ENCODE data around the gene SLC26A11.

SLC26A11 gene

DNA sequence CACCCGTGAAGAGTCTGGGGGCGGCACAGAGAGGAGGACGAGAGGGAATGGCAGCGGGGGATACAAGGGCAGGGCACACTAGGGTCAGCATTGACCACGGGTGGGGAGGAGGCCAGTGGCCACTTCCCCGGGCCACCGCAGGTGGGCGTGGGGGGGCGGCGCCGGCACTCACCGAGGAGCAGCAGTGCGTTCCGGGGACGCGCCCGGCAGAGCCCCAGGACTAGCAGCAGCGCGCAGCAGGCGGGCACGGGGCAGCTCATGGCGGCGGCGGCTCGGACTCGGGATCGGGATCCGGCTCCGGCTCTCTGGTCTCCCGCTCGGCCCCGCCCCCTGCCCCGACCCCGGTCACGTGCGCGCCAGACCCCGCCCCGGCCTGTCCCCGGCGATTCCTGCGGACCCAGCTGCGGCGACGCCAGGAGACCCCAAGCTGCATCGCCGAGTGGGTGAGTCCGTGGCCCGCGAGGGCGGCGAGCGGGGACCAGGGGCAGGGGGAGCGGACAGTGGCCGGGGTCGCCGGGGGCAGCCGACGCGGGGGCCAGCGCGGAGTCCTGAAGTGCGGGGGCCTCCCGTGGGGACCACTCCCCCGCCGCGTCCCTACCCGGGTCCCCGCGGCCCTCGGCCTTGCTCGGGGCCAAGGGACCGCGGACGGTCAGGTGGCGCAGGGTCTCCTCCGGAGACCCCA is at the start of gene SLC26A11, which contains the start of gene SGSH:
Gene SLC26A11, plus strand, starts transcription at position 374 of the 682 bp plus-strand sequence. CDS start 1,134 bp downstream, outside the sequence.
Gene SGSH, minus strand, starts transcription at position 280 of the 682 bp plus-strand sequence. Its CDS starts 20 bp downstream, at position 260.
- DNase-seq (ENCODE audit: low spot score), result peak; percentile 87

DNA sequence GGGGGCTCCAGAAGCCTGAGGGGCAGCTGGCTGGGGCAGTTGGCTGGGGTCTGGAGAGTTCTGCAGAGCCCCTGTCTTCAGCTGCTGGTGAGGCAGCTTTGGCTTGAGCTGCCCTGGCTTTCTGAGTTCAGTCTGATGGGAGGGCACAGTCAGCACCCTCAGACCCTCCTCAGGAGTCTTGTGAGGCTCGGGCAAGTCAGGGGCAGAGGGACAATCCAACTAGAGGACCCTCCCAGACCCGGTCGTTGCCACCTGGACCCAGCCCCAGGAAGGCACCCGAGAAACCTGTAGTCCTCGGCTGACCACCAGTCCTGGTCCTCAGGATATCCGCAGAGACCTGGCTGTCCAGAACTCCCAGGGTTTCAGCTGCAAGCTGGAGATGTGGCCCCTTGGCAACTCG is 48.5 kb upstream of the SLC26A11 start:
- DNase-seq (ENCODE audit: low spot score), result no peak

DNA sequence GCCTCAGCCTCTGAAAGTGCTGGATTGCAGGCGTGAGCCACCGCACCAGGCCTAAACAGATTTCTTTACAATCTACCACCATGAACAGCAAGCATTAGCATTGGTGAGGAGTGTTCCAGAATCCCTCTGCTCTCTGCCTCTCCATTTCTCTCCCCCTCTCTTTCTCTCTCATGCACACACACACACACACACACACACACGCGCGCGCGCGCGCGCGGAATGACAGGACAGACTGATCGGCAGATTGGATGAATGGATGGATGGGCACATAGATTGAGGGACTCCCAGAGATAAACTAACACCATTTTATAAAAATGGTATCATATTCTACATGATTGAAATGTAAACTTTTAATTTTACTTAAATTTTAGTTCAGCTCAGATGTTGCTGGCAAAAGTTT is 47.1 kb upstream of the SLC26A11 start:
- no peak for DNase-seq (ENCODE audit: low spot score)

GRCh38 chr17:80173916-80174315 is 46.3 kb upstream of the SLC26A11 start:
- no peak for DNase-seq (ENCODE audit: low spot score)

- DNase-seq (ENCODE audit: low spot score), result no peak
Observed at GRCh38 chr17:80176757-80177156, 43.5 kb upstream of the SLC26A11 start.

- no peak for DNase-seq (ENCODE audit: low spot score)
Observed at GRCh38 chr17:80177986-80178595, 42.1 kb upstream of the SLC26A11 start.

- DNase-seq (ENCODE audit: low spot score), result no peak
Observed at GRCh38 chr17:80180192-80180591, 40.0 kb upstream of the SLC26A11 start.

DNA sequence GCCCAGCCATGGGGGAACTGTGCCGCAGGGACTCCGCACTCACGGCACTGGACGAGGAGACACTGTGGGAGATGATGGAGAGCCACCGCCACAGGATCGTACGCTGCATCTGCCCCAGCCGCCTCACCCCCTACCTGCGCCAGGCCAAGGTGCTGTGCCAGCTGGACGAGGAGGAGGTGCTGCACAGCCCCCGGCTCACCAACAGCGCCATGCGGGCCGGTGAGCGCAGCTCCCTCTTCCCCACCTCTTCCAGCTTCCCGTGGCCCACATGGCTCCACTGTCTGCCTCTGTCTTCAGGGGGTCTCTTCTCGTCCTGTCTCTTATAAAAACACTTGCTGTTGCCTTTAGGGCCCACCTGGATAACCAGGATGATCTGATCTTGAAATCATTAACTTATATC is 38.8 kb upstream of the SLC26A11 start:
- no peak for DNase-seq (ENCODE audit: low spot score)

- DNase-seq (ENCODE audit: low spot score), result no peak
Observed at GRCh38 chr17:80182118-80182844, 37.9 kb upstream of the SLC26A11 start.

GRCh38 chr17:80182845-80183223 is 37.4 kb upstream of the SLC26A11 start:
- DNase-seq (ENCODE audit: low spot score), result no peak

GRCh38 chr17:80183581-80184422 is 36.4 kb upstream of the SLC26A11 start:
- DNase-seq (ENCODE audit: low spot score), result no peak

GRCh38 chr17:80184423-80184714 is 35.9 kb upstream of the SLC26A11 start:
- no peak for DNase-seq (ENCODE audit: low spot score)

GRCh38 chr17:80185968-80186367 is 34.3 kb upstream of the SLC26A11 start:
- no peak for DNase-seq (ENCODE audit: low spot score)

DNA sequence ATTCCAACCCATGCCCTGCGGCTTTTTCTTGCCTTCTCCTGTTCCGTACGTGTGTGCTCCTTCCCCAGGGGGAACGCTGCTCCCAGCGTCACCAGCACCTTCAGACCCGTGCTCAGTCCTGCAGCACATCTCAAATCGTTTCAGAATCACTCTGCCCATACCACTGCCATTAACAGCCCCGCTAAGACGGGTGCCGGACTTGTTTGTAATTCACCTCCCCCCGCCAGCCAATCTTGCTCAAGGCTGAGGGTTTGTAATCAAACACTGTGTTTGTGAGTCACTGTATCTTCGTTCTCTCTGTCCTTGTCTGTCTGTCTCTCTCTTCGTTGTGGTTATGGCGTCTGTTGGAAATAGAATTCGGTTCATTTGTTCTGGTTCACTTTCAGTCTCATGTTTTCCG is 33.1 kb upstream of the SLC26A11 start:
- no peak for DNase-seq (ENCODE audit: low spot score)

GRCh38 chr17:80187515-80187941 is 32.7 kb upstream of the SLC26A11 start:
- no peak for DNase-seq (ENCODE audit: low spot score)

DNA sequence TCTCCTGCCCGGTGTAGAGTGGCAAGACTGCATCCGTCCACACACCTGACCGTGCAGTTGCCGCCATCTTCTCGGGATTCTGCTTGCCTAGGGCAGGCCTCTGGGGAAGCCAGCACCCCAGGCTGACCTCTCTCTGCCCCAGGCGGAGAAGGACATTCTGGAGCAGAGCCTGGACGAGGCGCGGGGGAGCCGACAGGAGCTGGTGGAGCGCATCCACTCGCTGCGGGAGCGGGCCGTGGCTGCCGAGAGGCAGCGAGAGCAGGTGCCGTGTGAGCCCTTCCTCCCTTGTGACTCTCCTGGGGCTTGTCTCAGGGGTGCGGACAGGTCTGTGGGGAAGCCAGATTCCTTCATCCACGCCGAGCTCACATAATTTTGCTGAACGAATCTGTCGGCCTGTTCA is 30.6 kb upstream of the SLC26A11 start:
- no peak for DNase-seq (ENCODE audit: low spot score)

DNA sequence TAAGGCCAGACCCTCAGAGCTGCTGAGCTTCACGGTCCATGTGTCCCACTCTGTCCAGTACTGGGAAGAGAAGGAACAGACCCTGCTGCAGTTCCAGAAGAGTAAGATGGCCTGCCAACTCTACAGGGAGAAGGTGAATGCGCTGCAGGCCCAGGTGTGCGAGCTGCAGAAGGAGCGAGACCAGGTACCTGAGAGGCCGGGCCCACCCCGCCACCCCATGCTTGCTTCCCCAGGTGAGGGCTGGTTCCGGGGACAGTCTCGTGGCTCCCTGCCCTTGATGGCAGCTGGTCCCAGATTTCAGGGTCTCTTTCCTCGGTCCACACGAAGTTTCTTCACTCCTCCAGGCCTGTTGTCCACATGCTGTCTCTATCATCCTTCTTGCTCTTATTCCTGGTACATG is 29.5 kb upstream of the SLC26A11 start:
- DNase-seq (ENCODE audit: low spot score), result no peak

DNA sequence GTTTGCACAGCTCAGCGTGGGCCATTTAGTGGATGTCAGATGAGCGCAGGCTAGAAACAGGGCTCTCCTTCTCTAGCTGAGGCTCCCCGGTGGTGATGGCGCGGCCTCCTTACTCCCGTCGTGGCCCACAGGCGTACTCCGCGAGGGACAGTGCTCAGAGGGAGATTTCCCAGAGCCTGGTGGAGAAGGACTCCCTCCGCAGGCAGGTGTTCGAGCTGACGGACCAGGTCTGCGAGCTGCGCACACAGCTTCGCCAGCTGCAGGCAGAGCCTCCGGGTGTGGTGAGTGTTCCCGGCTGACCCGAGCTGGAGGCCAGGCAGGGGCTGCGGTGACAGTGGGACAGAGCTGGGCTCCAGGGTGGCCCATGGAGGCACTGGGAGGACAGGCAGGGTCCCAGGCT is 29.0 kb upstream of the SLC26A11 start:
- DNase-seq (ENCODE audit: low spot score), result no peak

- DNase-seq (ENCODE audit: low spot score), result no peak
Observed at GRCh38 chr17:80191865-80192661, 28.2 kb upstream of the SLC26A11 start.

DNA sequence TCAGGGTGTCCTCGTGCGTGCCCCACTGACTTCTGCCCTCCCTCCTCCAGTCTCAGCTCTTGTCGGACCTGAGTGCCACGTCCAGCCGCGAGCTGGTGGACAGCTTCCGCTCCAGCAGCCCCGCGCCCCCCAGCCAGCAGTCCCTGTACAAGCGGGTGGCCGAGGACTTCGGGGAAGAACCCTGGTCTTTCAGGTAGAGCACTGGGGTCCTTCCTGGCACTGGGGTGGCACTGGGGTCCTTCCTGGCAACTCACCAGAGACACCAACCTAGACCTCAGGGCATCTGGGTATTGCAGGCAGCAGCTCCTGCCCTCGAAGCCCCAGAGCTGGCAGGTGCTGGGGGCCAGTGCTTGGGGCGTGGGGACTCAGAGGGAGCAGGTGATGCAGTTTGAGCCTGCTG is 25.1 kb upstream of the SLC26A11 start:
- no peak for DNase-seq (ENCODE audit: low spot score)
